ENCODE measurements around the gene CARD6.
"Not testable (repeated sequence)": the region's sequence is repeated elsewhere in the genome, so short reads cannot be mapped to it uniquely, and the experiment has no call there.

GRCh38 chr5:40865004-40865403 is 23.8 kb downstream of the CARD6 start:
- TF ChIP-seq, protein P1, sequence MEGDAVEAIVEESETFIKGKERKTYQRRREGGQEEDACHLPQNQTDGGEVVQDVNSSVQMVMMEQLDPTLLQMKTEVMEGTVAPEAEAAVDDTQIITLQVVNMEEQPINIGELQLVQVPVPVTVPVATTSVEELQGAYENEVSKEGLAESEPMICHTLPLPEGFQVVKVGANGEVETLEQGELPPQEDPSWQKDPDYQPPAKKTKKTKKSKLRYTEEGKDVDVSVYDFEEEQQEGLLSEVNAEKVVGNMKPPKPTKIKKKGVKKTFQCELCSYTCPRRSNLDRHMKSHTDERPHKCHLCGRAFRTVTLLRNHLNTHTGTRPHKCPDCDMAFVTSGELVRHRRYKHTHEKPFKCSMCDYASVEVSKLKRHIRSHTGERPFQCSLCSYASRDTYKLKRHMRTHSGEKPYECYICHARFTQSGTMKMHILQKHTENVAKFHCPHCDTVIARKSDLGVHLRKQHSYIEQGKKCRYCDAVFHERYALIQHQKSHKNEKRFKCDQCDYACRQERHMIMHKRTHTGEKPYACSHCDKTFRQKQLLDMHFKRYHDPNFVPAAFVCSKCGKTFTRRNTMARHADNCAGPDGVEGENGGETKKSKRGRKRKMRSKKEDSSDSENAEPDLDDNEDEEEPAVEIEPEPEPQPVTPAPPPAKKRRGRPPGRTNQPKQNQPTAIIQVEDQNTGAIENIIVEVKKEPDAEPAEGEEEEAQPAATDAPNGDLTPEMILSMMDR (IDR thresholded peaks at IDR 0.05 in 8 of 11, conservative IDR thresholded peaks at IDR 0.05 in 3 of 11), result not testable (repeated sequence)
- TF ChIP-seq POLR2A, POLR2AphosphoS5 (IDR thresholded peaks at IDR 0.05): not testable (repeated sequence)

Data from spleen (tissue), 7 donors.